ENCODE data around the gene MIOS.

MIOS gene

GRCh38 chr7:7533831-7534430, 32.8 kb upstream of the MIOS start:
- Histone ChIP-seq H3K36me3 (ENCODE audit: control insufficient read depth in 5 of 5, insufficient read depth in 5 of 5, low read length in 5 of 5) (no peaks in the 10 kb centered on the region), H3K9ac (ENCODE audit: low read length in 5 of 5) (no peak overlapping the region), H3K4me1 (ENCODE audit: control insufficient read depth in 5 of 5, insufficient read depth in 5 of 5, low read length in 5 of 5) (no peaks in the 10 kb centered on the region), H3K27ac (ENCODE audit: low read depth, low read length) (no peak overlapping the region), H3K27me3 (ENCODE audit: control insufficient read depth in 5 of 5, insufficient read depth in 4 of 5, low read length in 5 of 5) (no peaks in the 10 kb centered on the region), H3K9me3 (ENCODE audit: control insufficient read depth in 5 of 5, low read length in 5 of 5) (no peaks in the 10 kb centered on the region), H3K4me3 (ENCODE audit: low read depth in 1 of 5, low read length in 5 of 5) (no peak overlapping the region)

DNA sequence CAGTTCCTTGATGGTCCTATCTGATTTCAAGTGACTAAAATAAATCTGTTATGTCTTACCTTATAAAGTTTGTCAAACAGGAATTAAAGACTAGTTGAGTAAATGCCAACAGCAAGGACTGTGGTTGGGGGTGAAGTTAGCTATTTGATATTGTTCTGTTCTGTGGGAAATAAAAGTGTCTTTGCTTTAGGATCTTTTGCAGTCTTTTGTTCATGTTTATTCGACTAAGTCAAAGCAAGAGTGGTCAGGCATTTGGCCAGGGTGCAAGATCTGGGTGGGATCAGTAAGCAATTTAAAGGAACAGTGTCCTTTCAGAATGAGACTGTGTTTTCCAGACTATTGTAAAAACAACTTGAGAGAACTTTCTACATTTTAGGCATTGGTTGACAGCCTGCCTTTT, 31.0 kb upstream of the MIOS start, which contains the start of gene COL28A1:
Gene COL28A1 (minus strand): TSS at position 183 of the 400 bp plus-strand sequence. CDS start 2,998 bp downstream, outside the sequence.
- Histone ChIP-seq H3K9ac (ENCODE audit: low read length in 5 of 5) (no peak within 1 kb of the TSS), H3K36me3 (ENCODE audit: control insufficient read depth in 5 of 5, insufficient read depth in 5 of 5, low read length in 5 of 5) (no peaks in the 10 kb centered on the region), H3K27ac (ENCODE audit: low read depth, low read length) (no peak within 1 kb of the TSS), H3K4me3 (ENCODE audit: low read depth in 1 of 5, low read length in 5 of 5) (no peak within 1 kb of the TSS), H3K27me3 (ENCODE audit: control insufficient read depth in 5 of 5, insufficient read depth in 4 of 5, low read length in 5 of 5) (no peaks in the 10 kb centered on the region), H3K4me1 (ENCODE audit: control insufficient read depth in 5 of 5, insufficient read depth in 5 of 5, low read length in 5 of 5) (no peaks in the 10 kb centered on the region), H3K9me3 (ENCODE audit: control insufficient read depth in 5 of 5, low read length in 5 of 5) (no peaks in the 10 kb centered on the region)

DNA sequence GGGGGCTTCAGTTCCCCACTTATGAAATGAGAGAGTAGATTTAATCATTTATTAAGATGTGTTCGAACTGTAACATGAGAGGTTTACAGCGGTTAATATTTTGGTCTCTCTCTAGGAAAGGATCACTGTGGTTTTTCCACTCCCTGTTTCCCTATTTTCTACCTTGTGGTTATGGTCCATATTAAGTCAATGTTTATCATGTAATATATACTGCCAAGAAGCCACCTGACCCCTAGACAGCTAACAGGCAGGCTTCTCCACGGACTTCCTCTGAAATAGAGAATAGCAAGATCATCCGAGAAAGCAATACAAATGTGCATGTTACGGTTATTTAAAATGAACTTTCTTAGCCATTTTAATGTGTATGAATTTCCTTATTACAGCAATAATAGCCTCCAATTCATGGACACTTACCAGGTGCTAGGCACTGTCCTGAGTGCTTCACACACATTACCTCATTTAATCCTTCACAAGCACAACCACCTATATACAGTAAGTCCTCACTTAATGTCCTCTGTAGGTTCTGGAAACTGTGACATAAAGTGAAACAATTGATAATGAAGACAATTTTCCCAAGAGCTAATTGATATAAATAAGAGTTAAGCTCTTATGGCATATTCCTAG, 30.2 kb upstream of the MIOS start:
- H3K4me3 ChIP-seq (ENCODE audit: low read depth in 1 of 5, low read length in 5 of 5), result no peak overlapping the region
- no peaks in the 10 kb centered on the region for H3K9me3 ChIP-seq (ENCODE audit: control insufficient read depth in 5 of 5, low read length in 5 of 5)
- H3K36me3 ChIP-seq (ENCODE audit: control insufficient read depth in 5 of 5, insufficient read depth in 5 of 5, low read length in 5 of 5), result no peaks in the 10 kb centered on the region
- H3K9ac ChIP-seq (ENCODE audit: low read length in 5 of 5), result no peak overlapping the region
- H3K4me1 ChIP-seq (ENCODE audit: control insufficient read depth in 5 of 5, insufficient read depth in 5 of 5, low read length in 5 of 5), result no peaks in the 10 kb centered on the region
- H3K27ac ChIP-seq (ENCODE audit: low read depth, low read length), result no peak overlapping the region
- H3K27me3 ChIP-seq (ENCODE audit: control insufficient read depth in 5 of 5, insufficient read depth in 4 of 5, low read length in 5 of 5), result no peaks in the 10 kb centered on the region

DNA sequence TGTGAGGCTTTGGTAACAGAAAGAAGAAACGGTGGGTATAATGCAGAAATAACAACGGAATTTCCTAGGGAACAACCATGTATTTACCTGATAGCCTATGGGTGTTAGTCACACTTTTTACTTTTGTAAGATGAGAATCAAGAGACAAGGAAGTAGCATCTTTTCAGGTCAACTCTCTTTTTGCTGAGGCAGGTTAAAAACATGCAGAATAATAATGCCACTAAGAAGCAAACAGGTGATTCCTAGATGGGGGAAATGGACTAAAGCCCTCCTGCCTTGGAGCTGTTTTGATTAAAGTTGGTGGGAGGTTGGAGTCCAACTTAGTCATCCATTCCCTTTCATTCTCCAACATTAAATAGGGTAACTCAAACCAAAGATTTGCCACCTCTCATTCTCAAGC, 29.0 kb upstream of the MIOS start:
- H3K27me3 ChIP-seq (ENCODE audit: control insufficient read depth in 5 of 5, insufficient read depth in 4 of 5, low read length in 5 of 5), result no peaks in the 10 kb centered on the region
- no peaks in the 10 kb centered on the region for H3K9me3 ChIP-seq (ENCODE audit: control insufficient read depth in 5 of 5, low read length in 5 of 5)
- no peak overlapping the region for H3K9ac ChIP-seq (ENCODE audit: low read length in 5 of 5)
- H3K27ac ChIP-seq (ENCODE audit: low read depth, low read length), result no peak overlapping the region
- H3K36me3 ChIP-seq (ENCODE audit: control insufficient read depth in 5 of 5, insufficient read depth in 5 of 5, low read length in 5 of 5), result no peaks in the 10 kb centered on the region
- no peaks in the 10 kb centered on the region for H3K4me1 ChIP-seq (ENCODE audit: control insufficient read depth in 5 of 5, insufficient read depth in 5 of 5, low read length in 5 of 5)
- H3K4me3 ChIP-seq (ENCODE audit: low read depth in 1 of 5, low read length in 5 of 5), result no peak overlapping the region

DNA sequence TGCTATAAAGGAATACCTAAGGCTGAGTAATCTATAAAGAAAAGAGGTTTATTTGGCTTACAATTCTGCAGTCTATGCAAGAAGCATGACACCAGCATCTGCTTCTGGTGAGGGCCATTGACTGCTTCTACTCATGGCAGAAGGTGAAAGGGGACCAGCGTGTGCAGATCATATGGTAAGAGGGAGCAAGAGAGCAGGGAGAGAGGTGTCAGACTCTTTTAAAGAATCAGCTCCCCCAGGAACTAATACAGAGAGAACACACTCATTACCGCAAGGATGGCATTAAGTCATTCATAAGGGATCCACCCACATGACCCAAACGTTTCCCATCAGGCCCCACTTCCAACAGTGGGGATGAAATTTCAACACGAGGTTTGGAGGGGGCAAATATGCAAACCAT, 27.5 kb upstream of the MIOS start:
- H3K27me3 ChIP-seq (ENCODE audit: control insufficient read depth in 5 of 5, insufficient read depth in 4 of 5, low read length in 5 of 5), result no peaks in the 10 kb centered on the region
- H3K27ac ChIP-seq (ENCODE audit: low read depth, low read length), result no peak overlapping the region
- no peaks in the 10 kb centered on the region for H3K36me3 ChIP-seq (ENCODE audit: control insufficient read depth in 5 of 5, insufficient read depth in 5 of 5, low read length in 5 of 5)
- no peak overlapping the region for H3K4me3 ChIP-seq (ENCODE audit: low read depth in 1 of 5, low read length in 5 of 5)
- H3K9ac ChIP-seq (ENCODE audit: low read length in 5 of 5), result no peak overlapping the region
- H3K4me1 ChIP-seq (ENCODE audit: control insufficient read depth in 5 of 5, insufficient read depth in 5 of 5, low read length in 5 of 5), result no peaks in the 10 kb centered on the region
- no peaks in the 10 kb centered on the region for H3K9me3 ChIP-seq (ENCODE audit: control insufficient read depth in 5 of 5, low read length in 5 of 5)

GRCh38 chr7:7539711-7540110, 27.0 kb upstream of the MIOS start:
- H3K36me3 ChIP-seq (ENCODE audit: control insufficient read depth in 5 of 5, insufficient read depth in 5 of 5, low read length in 5 of 5), result no peaks in the 10 kb centered on the region
- H3K27me3 ChIP-seq (ENCODE audit: control insufficient read depth in 5 of 5, insufficient read depth in 4 of 5, low read length in 5 of 5), result no peaks in the 10 kb centered on the region
- H3K4me3 ChIP-seq (ENCODE audit: low read depth in 1 of 5, low read length in 5 of 5), result no peak overlapping the region
- no peak overlapping the region for H3K27ac ChIP-seq (ENCODE audit: low read depth, low read length)
- no peaks in the 10 kb centered on the region for H3K4me1 ChIP-seq (ENCODE audit: control insufficient read depth in 5 of 5, insufficient read depth in 5 of 5, low read length in 5 of 5)
- no peaks in the 10 kb centered on the region for H3K9me3 ChIP-seq (ENCODE audit: control insufficient read depth in 5 of 5, low read length in 5 of 5)
- no peak overlapping the region for H3K9ac ChIP-seq (ENCODE audit: low read length in 5 of 5)

DNA sequence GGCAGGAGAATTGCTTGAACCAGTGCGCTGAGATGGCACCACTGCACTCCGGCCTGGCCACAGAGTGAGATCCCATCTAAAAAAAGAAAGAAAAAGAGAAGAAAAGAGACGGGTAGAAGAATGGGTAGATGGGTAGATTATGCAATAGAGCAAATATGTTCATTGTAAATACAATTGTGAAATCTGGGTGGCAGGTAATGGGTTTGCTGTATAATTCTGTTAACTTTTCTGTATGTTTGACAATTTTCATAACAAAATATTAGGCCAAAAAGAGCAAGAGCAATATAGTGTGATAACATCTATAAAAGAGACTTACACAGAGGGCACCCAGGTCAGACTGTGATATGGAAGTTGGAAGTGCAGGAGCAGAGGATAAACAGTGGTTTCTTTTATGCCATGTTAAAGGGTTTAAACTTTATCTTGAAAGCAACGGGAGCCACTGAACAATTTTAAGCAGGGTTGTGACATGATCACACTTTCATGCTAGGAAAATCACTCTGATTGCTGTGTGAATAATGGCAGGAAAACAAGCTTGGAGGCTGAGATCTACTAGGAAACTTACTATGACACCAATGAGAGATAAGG, 24.3 kb upstream of the MIOS start:
- no peaks in the 10 kb centered on the region for H3K27me3 ChIP-seq (ENCODE audit: control insufficient read depth in 5 of 5, insufficient read depth in 4 of 5, low read length in 5 of 5)
- no peak overlapping the region for H3K27ac ChIP-seq (ENCODE audit: low read depth, low read length)
- no peaks in the 10 kb centered on the region for H3K9me3 ChIP-seq (ENCODE audit: control insufficient read depth in 5 of 5, low read length in 5 of 5)
- H3K4me3 ChIP-seq (ENCODE audit: low read depth in 1 of 5, low read length in 5 of 5), result no peak overlapping the region
- no peak overlapping the region for H3K9ac ChIP-seq (ENCODE audit: low read length in 5 of 5)
- H3K4me1 ChIP-seq (ENCODE audit: control insufficient read depth in 5 of 5, insufficient read depth in 5 of 5, low read length in 5 of 5), result no peaks in the 10 kb centered on the region
- no peaks in the 10 kb centered on the region for H3K36me3 ChIP-seq (ENCODE audit: control insufficient read depth in 5 of 5, insufficient read depth in 5 of 5, low read length in 5 of 5)

DNA sequence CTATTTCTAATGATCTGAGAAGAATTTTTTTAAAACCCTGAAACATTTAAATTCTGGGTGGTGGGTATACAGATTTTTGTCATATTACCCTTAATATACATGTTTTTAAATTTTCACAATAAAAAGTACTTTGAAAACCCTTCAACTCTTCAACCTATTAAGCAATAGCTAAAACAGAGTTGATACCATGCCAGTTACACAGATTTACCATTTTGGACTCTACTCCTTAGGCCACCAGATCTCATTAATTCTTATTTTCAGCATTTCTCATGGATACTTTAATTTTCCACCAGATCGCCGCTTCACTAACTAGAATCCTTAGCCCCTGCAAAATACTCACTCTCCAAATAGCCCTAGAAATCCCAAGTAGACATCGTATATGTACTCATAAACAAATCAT, 18.3 kb upstream of the MIOS start:
- peaks cover 0 to 4% (median 0%) of the 10 kb centered on the region in 5 donors for H3K36me3 ChIP-seq (ENCODE audit: control insufficient read depth in 5 of 5, insufficient read depth in 5 of 5, low read length in 5 of 5)
- H3K27ac ChIP-seq (ENCODE audit: low read depth, low read length), result no peak overlapping the region
- H3K4me3 ChIP-seq (ENCODE audit: low read depth in 1 of 5, low read length in 5 of 5), result no peak overlapping the region
- no peaks in the 10 kb centered on the region for H3K9me3 ChIP-seq (ENCODE audit: control insufficient read depth in 5 of 5, low read length in 5 of 5)
- H3K9ac ChIP-seq (ENCODE audit: low read length in 5 of 5), result no peak overlapping the region
- H3K4me1 ChIP-seq (ENCODE audit: control insufficient read depth in 5 of 5, insufficient read depth in 5 of 5, low read length in 5 of 5), result no peaks in the 10 kb centered on the region
- no peaks in the 10 kb centered on the region for H3K27me3 ChIP-seq (ENCODE audit: control insufficient read depth in 5 of 5, insufficient read depth in 4 of 5, low read length in 5 of 5)

- no peaks in the 10 kb centered on the region for H3K4me1 ChIP-seq (ENCODE audit: control insufficient read depth in 5 of 5, insufficient read depth in 5 of 5, low read length in 5 of 5)
- no peak overlapping the region for H3K27ac ChIP-seq (ENCODE audit: low read depth, low read length)
- no peak overlapping the region for H3K9ac ChIP-seq (ENCODE audit: low read length in 5 of 5)
These were observed 16.0 kb upstream of the MIOS start for GRCh38 chr7:7550663-7551062.

DNA sequence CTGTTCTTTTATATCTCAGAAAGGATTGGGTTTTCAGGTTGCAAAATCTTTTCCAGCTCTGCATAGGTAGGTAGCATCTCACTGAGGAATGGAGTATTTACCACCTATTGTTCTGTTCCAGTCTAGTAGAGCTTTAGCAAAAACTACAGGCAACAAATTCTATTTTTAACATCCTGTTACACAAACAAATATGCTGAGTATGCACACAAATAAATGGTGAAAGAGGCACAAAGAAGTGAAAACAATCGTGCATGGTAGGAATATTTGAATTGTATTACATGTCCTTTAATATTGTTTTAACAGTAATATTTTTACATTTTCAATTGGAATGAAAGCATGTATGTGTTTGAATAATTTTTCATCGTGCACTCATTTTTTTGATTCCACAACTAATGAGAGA, 14.5 kb upstream of the MIOS start:
- Histone ChIP-seq H3K4me3 (ENCODE audit: low read depth in 1 of 5, low read length in 5 of 5) (no peak overlapping the region), H3K9me3 (ENCODE audit: control insufficient read depth in 5 of 5, low read length in 5 of 5) (no peaks in the 10 kb centered on the region), H3K27ac (ENCODE audit: low read depth, low read length) (no peak overlapping the region), H3K36me3 (ENCODE audit: control insufficient read depth in 5 of 5, insufficient read depth in 5 of 5, low read length in 5 of 5) (peaks cover 0 to 4% (median 0%) of the 10 kb centered on the region in 5 donors), H3K27me3 (ENCODE audit: control insufficient read depth in 5 of 5, insufficient read depth in 4 of 5, low read length in 5 of 5) (no peaks in the 10 kb centered on the region), H3K9ac (ENCODE audit: low read length in 5 of 5) (no peak overlapping the region), H3K4me1 (ENCODE audit: control insufficient read depth in 5 of 5, insufficient read depth in 5 of 5, low read length in 5 of 5) (no peaks in the 10 kb centered on the region)

More at GRCh38 chr7:7550663-7551062, 16.0 kb upstream of the MIOS start:
- Histone ChIP-seq H3K36me3 (ENCODE audit: control insufficient read depth in 5 of 5, insufficient read depth in 5 of 5, low read length in 5 of 5) (peaks cover 0 to 4% (median 0%) of the 10 kb centered on the region in 5 donors), H3K27me3 (ENCODE audit: control insufficient read depth in 5 of 5, insufficient read depth in 4 of 5, low read length in 5 of 5) (no peaks in the 10 kb centered on the region), H3K4me3 (ENCODE audit: low read depth in 1 of 5, low read length in 5 of 5) (no peak overlapping the region), H3K9me3 (ENCODE audit: control insufficient read depth in 5 of 5, low read length in 5 of 5) (no peaks in the 10 kb centered on the region)

Data from subcutaneous abdominal adipose tissue (tissue), 5 donors.